ACC112 (cell line): ENCODE measurements around the gene CCR5.

Experiments
- H2AFZ ChIP-seq: fragments of 200-600 bp; sonication (generic); one replicate; pipeline ENCODE4 v1.6.0; 2017; ENCODE audit warnings: antibody characterized with exemption, low read length; ENCODE audit not compliant: unreplicated experiment
- H3K27ac ChIP-seq: fragments of 200-600 bp; sonication (generic); 2 replicates; pipeline ENCODE4 v1.5.1; 2014; ENCODE audit warnings: low read depth, mild to moderate bottlenecking, antibody characterized with exemption, low read length, moderate library complexity
- H3K27me3 ChIP-seq: fragments of 200-600 bp; sonication (generic); 2 replicates; pipeline ENCODE4 v1.6.1; 2014; ENCODE audit warnings: mild to moderate bottlenecking, antibody characterized with exemption, low read length, moderate library complexity, mixed read lengths; ENCODE audit not compliant: insufficient read depth
- H3K36me3 ChIP-seq: fragments of 200-600 bp; sonication (generic); 2 replicates; pipeline ENCODE4 v1.6.1; 2016; ENCODE audit warnings: mild to moderate bottlenecking, antibody characterized with exemption, low read length, moderate library complexity, mixed read lengths; ENCODE audit not compliant: insufficient read depth
- H3K4me1 ChIP-seq: fragments of 200-600 bp; sonication (generic); one replicate; pipeline ENCODE4 v1.6.1; 2016; ENCODE audit warnings: low read length, mixed read lengths; ENCODE audit not compliant: insufficient read depth, unreplicated experiment, control insufficient read depth
- H3K4me3 ChIP-seq: fragments of 200-600 bp; sonication (generic); 2 replicates; pipeline ENCODE4 v1.5.1; 2014; ENCODE audit warnings: mild to moderate bottlenecking, low read depth, low read length
- H3K79me2 ChIP-seq: fragments of 200-600 bp; sonication (generic); one replicate; pipeline ENCODE4 v1.6.0; 2016; ENCODE audit warnings: low read length; ENCODE audit not compliant: control insufficient read depth, unreplicated experiment, insufficient read depth

CCR5 gene

DNA sequence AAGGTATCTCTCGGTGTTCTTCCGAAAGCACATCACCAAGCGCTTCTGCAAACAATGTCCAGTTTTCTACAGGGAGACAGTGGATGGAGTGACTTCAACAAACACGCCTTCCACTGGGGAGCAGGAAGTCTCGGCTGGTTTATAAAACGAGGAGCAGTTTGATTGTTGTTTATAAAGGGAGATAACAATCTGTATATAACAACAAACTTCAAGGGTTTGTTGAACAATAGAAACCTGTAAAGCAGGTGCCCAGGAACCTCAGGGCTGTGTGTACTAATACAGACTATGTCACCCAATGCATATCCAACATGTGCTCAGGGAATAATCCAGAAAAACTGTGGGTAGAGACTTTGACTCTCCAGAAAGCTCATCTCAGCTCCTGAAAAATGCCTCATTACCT lies 12.3 kb upstream of the CCR5 start:
- no peak overlapping the region for H3K27ac ChIP-seq
- no peaks in the 10 kb centered on the region for H3K79me2 ChIP-seq
- no peak overlapping the region for H2AFZ ChIP-seq
- H3K36me3 ChIP-seq: no peaks in the 10 kb centered on the region
- H3K4me3 ChIP-seq: no peak overlapping the region
- H3K4me1 ChIP-seq: no peaks in the 10 kb centered on the region
- peaks cover 90% of the 10 kb centered on the region for H3K27me3 ChIP-seq

DNA sequence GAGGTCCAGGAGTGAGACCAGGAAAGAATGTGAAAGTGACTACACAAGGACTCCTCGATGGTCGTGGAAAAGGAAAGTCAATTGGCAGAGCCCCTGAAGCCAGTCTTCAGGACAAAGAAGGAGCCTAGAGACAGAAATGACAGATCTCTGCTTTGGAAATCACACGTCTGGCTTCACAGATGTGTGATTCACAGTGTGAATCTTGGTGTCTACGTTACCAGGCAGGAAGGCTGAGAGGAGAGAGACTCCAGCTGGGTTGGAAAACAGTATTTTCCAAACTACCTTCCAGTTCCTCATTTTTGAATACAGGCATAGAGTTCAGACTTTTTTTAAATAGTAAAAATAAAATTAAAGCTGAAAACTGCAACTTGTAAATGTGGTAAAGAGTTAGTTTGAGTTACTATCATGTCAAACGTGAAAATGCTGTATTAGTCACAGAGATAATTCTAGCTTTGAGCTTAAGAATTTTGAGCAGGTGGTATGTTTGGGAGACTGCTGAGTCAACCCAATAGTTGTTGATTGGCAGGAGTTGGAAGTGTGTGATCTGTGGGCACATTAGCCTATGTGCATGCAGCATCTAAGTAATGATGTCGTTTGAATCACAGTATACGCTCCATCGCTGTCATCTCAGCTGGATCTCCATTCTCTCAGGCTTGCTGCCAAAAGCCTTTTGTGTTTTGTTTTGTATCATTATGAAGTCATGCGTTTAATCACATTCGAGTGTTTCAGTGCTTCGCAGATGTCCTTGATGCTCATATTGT lies 10.8 kb upstream of the CCR5 start:
- Histone ChIP-seq H3K4me3 (no peak overlapping the region), H3K27ac (no peak overlapping the region), H3K4me1 (no peaks in the 10 kb centered on the region), H3K36me3 (no peaks in the 10 kb centered on the region), H2AFZ (no peak overlapping the region), H3K27me3 (peaks cover 88% of the 10 kb centered on the region), H3K79me2 (no peaks in the 10 kb centered on the region)

- Histone ChIP-seq H3K4me1 (no peaks in the 10 kb centered on the region), H3K36me3 (no peaks in the 10 kb centered on the region), H3K79me2 (no peaks in the 10 kb centered on the region), H3K27me3 (peaks cover 87% of the 10 kb centered on the region), H3K27ac (no peak overlapping the region), H3K4me3 (no peak overlapping the region), H2AFZ (no peak overlapping the region)
Measured at GRCh38 chr3:46360907-46361306, 9.8 kb upstream of the CCR5 start.

GRCh38 chr3:46361408-46362283 lies 9.1 kb upstream of the CCR5 start:
- Histone ChIP-seq H2AFZ (no peak overlapping the region), H3K4me1 (no peaks in the 10 kb centered on the region), H3K4me3 (no peak overlapping the region), H3K27ac (no peak overlapping the region), H3K27me3 (peaks cover 88% of the 10 kb centered on the region), H3K79me2 (no peaks in the 10 kb centered on the region), H3K36me3 (no peaks in the 10 kb centered on the region)

DNA sequence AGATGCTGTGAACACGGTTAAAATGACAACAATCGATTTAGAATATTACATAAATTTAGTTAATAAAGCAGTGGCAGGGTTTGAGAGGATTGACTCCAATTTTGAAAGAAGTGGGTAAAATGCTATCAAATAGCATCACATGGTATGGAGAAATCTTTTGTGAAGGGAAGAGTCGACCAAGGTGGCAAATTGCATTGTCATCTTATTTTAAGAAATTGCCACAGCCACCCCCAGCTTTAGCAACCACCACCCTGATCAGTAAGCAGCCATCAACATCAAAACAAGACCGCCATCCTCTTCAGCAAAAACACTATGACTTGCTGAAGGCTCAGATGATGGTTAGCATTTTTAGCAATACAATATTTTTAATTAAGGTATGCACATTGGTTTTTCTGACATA lies 5.7 kb upstream of the CCR5 start:
- Histone ChIP-seq H3K4me3 (no peak overlapping the region), H3K27me3 (peaks cover 86% of the 10 kb centered on the region), H2AFZ (no peak overlapping the region), H3K4me1 (no peaks in the 10 kb centered on the region), H3K79me2 (no peaks in the 10 kb centered on the region), H3K36me3 (no peaks in the 10 kb centered on the region), H3K27ac (no peak overlapping the region)

DNA sequence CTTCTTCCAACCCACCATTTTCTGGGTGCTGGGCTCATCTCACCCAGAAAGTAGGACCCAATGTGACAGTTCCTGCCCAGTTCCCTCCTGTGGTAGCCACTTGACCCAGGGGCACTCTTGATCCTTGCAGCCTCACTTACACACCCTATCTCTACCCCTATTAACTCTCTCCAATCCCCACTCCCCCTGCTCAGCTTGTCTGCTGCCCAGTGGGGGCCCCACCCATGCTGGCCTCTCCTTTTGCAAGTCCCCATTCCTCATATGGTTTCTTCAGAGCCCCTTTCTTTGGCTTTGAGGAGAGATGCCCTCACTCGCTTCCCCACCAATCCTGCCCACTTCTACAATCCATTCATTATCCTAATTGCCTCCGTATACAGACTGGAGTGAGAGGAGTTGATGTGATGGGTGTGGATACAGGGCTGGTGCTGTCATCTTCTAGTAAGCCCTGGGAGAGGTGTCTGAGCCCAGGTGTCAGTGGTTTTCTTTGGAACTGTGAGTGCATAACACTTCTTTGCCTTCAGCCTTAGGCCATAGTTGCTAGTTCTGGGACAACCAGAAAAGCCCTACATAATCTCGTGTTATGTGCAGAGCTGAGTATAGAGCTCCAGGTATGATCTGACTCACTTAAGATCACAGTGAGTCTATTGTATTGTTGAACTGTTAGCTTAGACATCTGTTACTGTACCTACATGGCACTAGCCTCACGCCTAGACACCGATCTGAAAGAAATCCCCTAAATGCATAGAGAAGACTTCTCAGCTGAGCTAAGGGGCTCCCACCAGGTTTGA lies 4.8 kb upstream of the CCR5 start:
- Histone ChIP-seq H3K27ac (no peak overlapping the region), H2AFZ (no peak overlapping the region), H3K4me3 (no peak overlapping the region), H3K36me3 (no peaks in the 10 kb centered on the region), H3K79me2 (no peaks in the 10 kb centered on the region), H3K4me1 (no peaks in the 10 kb centered on the region), H3K27me3 (peaks cover 86% of the 10 kb centered on the region)

GRCh38 chr3:46367811-46368210 lies 2.9 kb upstream of the CCR5 start:
- Histone ChIP-seq H2AFZ (no peak overlapping the region), H3K27ac (no peak overlapping the region), H3K4me3 (no peak overlapping the region), H3K36me3 (no peaks in the 10 kb centered on the region), H3K27me3 (peaks cover 80% of the 10 kb centered on the region), H3K79me2 (no peaks in the 10 kb centered on the region), H3K4me1 (no peaks in the 10 kb centered on the region)

- Histone ChIP-seq H3K27me3 (peaks cover 85% of the 10 kb centered on the region), H2AFZ (no peak overlapping the region), H3K27ac (no peak overlapping the region), H3K4me3 (no peak overlapping the region), H3K36me3 (no peaks in the 10 kb centered on the region), H3K79me2 (no peaks in the 10 kb centered on the region), H3K4me1 (no peaks in the 10 kb centered on the region)
Measured at GRCh38 chr3:46368569-46368968, 2.2 kb upstream of the CCR5 start.

DNA sequence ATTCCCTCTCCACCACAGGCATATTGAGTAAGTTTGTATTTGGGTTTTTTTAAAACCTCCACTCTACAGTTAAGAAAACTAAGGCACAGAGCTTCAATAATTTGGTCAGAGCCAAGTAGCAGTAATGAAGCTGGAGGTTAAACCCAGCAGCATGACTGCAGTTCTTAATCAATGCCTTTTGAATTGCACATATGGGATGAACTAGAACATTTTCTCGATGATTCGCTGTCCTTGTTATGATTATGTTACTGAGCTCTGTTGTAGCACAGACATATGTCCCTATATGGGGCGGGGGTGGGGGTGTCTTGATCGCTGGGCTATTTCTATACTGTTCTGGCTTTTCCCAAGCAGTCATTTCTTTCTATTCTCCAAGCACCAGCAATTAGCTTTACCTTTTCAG lies 1.6 kb upstream of the CCR5 start:
- no peak overlapping the region for H2AFZ ChIP-seq
- peaks cover 85% of the 10 kb centered on the region for H3K27me3 ChIP-seq
- no peaks in the 10 kb centered on the region for H3K36me3 ChIP-seq
- H3K79me2 ChIP-seq: no peaks in the 10 kb centered on the region
- H3K4me3 ChIP-seq: no peak overlapping the region
- no peaks in the 10 kb centered on the region for H3K4me1 ChIP-seq
- no peak overlapping the region for H3K27ac ChIP-seq

- peaks cover 86% of the 10 kb centered on the region for H3K27me3 ChIP-seq
- no peaks in the 10 kb centered on the region for H3K36me3 ChIP-seq
Measured at GRCh38 chr3:46369675-46370132, 1.0 kb upstream of the CCR5 start.

More at GRCh38 chr3:46369675-46370132, 1.0 kb upstream of the CCR5 start:
- H3K4me1 ChIP-seq: no peaks in the 10 kb centered on the region
- no peak overlapping the region for H2AFZ ChIP-seq
- H3K4me3 ChIP-seq: no peak overlapping the region
- no peaks in the 10 kb centered on the region for H3K79me2 ChIP-seq
- H3K27ac ChIP-seq: no peak overlapping the region
